T-helper 2 cell treated with Interferon-gamma antibody and Interleukin-4, amounts not matched to agents 5 μg/mL and 100 μg/mL, for 36 hours (primary cell): ENCODE results near the gene ADGRV1.

Experiments
- DNase-seq: peaks from one replicate; pipeline ENCODE4 v3.0.0; 2021; ENCODE audit warnings: low spot score
- H3K27ac Mint-ChIP-seq: one replicate; pipeline ENCODE4 v1.8.0; 2021; ENCODE audit warnings: mild to moderate bottlenecking, mixed read lengths
- H3K27me3 Mint-ChIP-seq: one replicate; pipeline ENCODE4 v1.8.0; 2021; ENCODE audit warnings: low read depth, mixed read lengths
- H3K36me3 Mint-ChIP-seq: one replicate; pipeline ENCODE4 v1.8.0; 2021; ENCODE audit warnings: low read depth, mixed read lengths
- H3K4me1 Mint-ChIP-seq: one replicate; pipeline ENCODE4 v1.8.0; 2021; ENCODE audit warnings: low read depth, mixed read lengths
- H3K4me3 Mint-ChIP-seq: one replicate; pipeline ENCODE4 v1.8.0; 2022; ENCODE audit warnings: mild to moderate bottlenecking, moderate library complexity, mixed read lengths
- H3K9me3 Mint-ChIP-seq: one replicate; pipeline ENCODE4 v1.8.0; 2021; ENCODE audit warnings: mixed read lengths

Gene ADGRV1

GRCh38 chr5:90558344-90559192, at the start of gene ADGRV1:
ADGRV1 (plus strand) TSS chr5:90558797; CDS start chr5:90558896, 99 bp downstream.
- H3K4me3 Mint-ChIP-seq: peak within 1 kb of the TSS; percentile 61
- peaks cover 73% of the 10 kb centered on the region for H3K27me3 Mint-ChIP-seq
- no peaks in the 10 kb centered on the region for H3K9me3 Mint-ChIP-seq
- H3K27ac Mint-ChIP-seq: no peak within 1 kb of the TSS
- H3K4me1 Mint-ChIP-seq: peaks cover 9% of the 10 kb centered on the region
- H3K36me3 Mint-ChIP-seq: no peaks in the 10 kb centered on the region
- DNase-seq: no peak

GRCh38 chr5:90510438-90510837, 48.2 kb upstream of the ADGRV1 start:
- Mint-ChIP-seq H3K36me3 (peaks cover 6% of the 10 kb centered on the region), H3K27me3 (no peaks in the 10 kb centered on the region), H3K9me3 (no peaks in the 10 kb centered on the region), H3K4me1 (peaks cover 8% of the 10 kb centered on the region), H3K27ac (no peak overlapping the region), H3K4me3 (no peak overlapping the region)
- DNase-seq: no peak

GRCh38 chr5:90514520-90514919, 44.1 kb upstream of the ADGRV1 start:
- Mint-ChIP-seq H3K36me3 (peaks cover 19% of the 10 kb centered on the region), H3K27ac (no peak overlapping the region), H3K27me3 (no peaks in the 10 kb centered on the region), H3K9me3 (no peaks in the 10 kb centered on the region), H3K4me1 (no peaks in the 10 kb centered on the region), H3K4me3 (no peak overlapping the region)
- no peak for DNase-seq

GRCh38 chr5:90518661-90519060, 39.9 kb upstream of the ADGRV1 start:
- peaks cover 34% of the 10 kb centered on the region for H3K36me3 Mint-ChIP-seq
- no peaks in the 10 kb centered on the region for H3K27me3 Mint-ChIP-seq
- no peaks in the 10 kb centered on the region for H3K4me1 Mint-ChIP-seq
- H3K4me3 Mint-ChIP-seq: no peak overlapping the region
- H3K9me3 Mint-ChIP-seq: no peaks in the 10 kb centered on the region
- no peak for DNase-seq
- H3K27ac Mint-ChIP-seq: no peak overlapping the region

- H3K27ac Mint-ChIP-seq: no peak overlapping the region
- no peaks in the 10 kb centered on the region for H3K9me3 Mint-ChIP-seq
- no peaks in the 10 kb centered on the region for H3K27me3 Mint-ChIP-seq
- H3K4me1 Mint-ChIP-seq: peaks cover 2% of the 10 kb centered on the region
- DNase-seq: no peak
- no peak overlapping the region for H3K4me3 Mint-ChIP-seq
- peaks cover 36% of the 10 kb centered on the region for H3K36me3 Mint-ChIP-seq
These were observed 39.5 kb upstream of the ADGRV1 start for GRCh38 chr5:90519081-90519480.

- H3K27me3 Mint-ChIP-seq: peaks cover 19% of the 10 kb centered on the region
- peak overlapping the region; percentile 99 for H3K27ac Mint-ChIP-seq
- H3K9me3 Mint-ChIP-seq: no peaks in the 10 kb centered on the region
- H3K36me3 Mint-ChIP-seq: peaks cover 13% of the 10 kb centered on the region
- H3K4me3 Mint-ChIP-seq: peak overlapping the region; percentile 100
- peaks cover 23% of the 10 kb centered on the region for H3K4me1 Mint-ChIP-seq
- no peak for DNase-seq
These were observed 29.9 kb upstream of the ADGRV1 start for GRCh38 chr5:90528601-90529193.

- Mint-ChIP-seq H3K4me1 (peaks cover 21% of the 10 kb centered on the region), H3K4me3 (peak within 1 kb of the TSS; percentile 100), H3K9me3 (no peaks in the 10 kb centered on the region), H3K27ac (peak within 1 kb of the TSS; percentile 99), H3K36me3 (peaks cover 11% of the 10 kb centered on the region), H3K27me3 (peaks cover 25% of the 10 kb centered on the region)
- peak; percentile 90 for DNase-seq
These were observed 29.2 kb upstream of the ADGRV1 start, which contains the start of gene LYSMD3 for GRCh38 chr5:90529194-90529938. LYSMD3 (minus strand) TSS chr5:90529584; CDS start chr5:90525289, 4,295 bp downstream.

- peak; percentile 57 for DNase-seq
- Mint-ChIP-seq H3K36me3 (peaks cover 9% of the 10 kb centered on the region), H3K4me3 (peak overlapping the region; percentile 100), H3K9me3 (no peaks in the 10 kb centered on the region), H3K27ac (peak overlapping the region; percentile 99), H3K4me1 (peaks cover 19% of the 10 kb centered on the region), H3K27me3 (peaks cover 26% of the 10 kb centered on the region)
These were observed 28.5 kb upstream of the ADGRV1 start for GRCh38 chr5:90529939-90530677.

- no peaks in the 10 kb centered on the region for H3K9me3 Mint-ChIP-seq
- no peak overlapping the region for H3K4me3 Mint-ChIP-seq
- peaks cover 8% of the 10 kb centered on the region for H3K36me3 Mint-ChIP-seq
- H3K27me3 Mint-ChIP-seq: peaks cover 32% of the 10 kb centered on the region
- H3K4me1 Mint-ChIP-seq: peaks cover 19% of the 10 kb centered on the region
- no peak overlapping the region for H3K27ac Mint-ChIP-seq
- DNase-seq: no peak
These were observed 27.7 kb upstream of the ADGRV1 start for GRCh38 chr5:90530736-90531487.

GRCh38 chr5:90533794-90534193, 24.8 kb upstream of the ADGRV1 start:
- Mint-ChIP-seq H3K4me3 (no peak overlapping the region), H3K4me1 (no peaks in the 10 kb centered on the region), H3K27me3 (peaks cover 45% of the 10 kb centered on the region), H3K36me3 (no peaks in the 10 kb centered on the region), H3K27ac (no peak overlapping the region), H3K9me3 (no peaks in the 10 kb centered on the region)
- no peak for DNase-seq

GRCh38 chr5:90534922-90535321, 23.7 kb upstream of the ADGRV1 start:
- no peaks in the 10 kb centered on the region for H3K36me3 Mint-ChIP-seq
- no peak overlapping the region for H3K27ac Mint-ChIP-seq
- peaks cover 50% of the 10 kb centered on the region for H3K27me3 Mint-ChIP-seq
- no peak for DNase-seq
- no peak overlapping the region for H3K4me3 Mint-ChIP-seq
- H3K9me3 Mint-ChIP-seq: no peaks in the 10 kb centered on the region
- no peaks in the 10 kb centered on the region for H3K4me1 Mint-ChIP-seq

- Mint-ChIP-seq H3K36me3 (no peaks in the 10 kb centered on the region), H3K27ac (no peak overlapping the region), H3K27me3 (peaks cover 36% of the 10 kb centered on the region), H3K4me1 (no peaks in the 10 kb centered on the region), H3K9me3 (no peaks in the 10 kb centered on the region), H3K4me3 (no peak overlapping the region)
- DNase-seq: no peak
These were observed 15.6 kb upstream of the ADGRV1 start for GRCh38 chr5:90542827-90543519.
